Cerebellar nuclear complex (tissue), 1 donor: Measurements from ENCODE around the gene TRIM52.

Source experiments
- DNase-seq, 2 experiments: peaks; one replicate each; lab custom pipeline; 2025; lab: John Stamatoyannopoulos, UW

The TRIM52 gene

DNA sequence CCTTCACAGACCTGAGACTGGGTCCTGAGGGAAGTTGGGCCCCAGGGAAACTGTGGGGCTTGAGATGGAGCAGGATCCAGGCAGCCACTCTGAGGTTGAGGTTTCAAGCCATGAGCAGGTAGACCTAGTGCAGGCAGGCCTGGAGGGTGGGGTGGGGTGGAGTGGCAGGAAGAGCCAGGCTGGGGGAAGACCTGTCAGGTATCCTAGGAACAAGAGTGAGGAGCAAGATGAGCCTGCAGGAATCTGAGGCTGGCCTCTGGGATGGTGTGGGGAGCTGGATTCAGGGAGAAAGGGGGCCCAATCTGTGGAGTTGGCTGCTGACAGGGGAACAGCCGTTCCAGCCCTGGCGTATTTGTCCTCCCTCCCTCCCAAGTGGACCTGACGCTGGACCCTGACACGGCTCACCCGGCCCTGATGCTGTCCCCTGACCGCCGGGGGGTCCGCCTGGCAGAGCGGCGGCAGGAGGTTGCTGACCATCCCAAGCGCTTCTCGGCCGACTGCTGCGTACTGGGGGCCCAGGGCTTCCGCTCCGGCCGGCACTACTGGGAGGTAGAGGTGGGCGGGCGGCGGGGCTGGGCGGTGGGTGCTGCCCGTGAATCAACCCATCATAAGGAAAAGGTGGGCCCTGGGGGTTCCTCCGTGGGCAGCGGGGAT lies 27.0 kb downstream of the TRIM52 start:
- DNase-seq = no peak

DNA sequence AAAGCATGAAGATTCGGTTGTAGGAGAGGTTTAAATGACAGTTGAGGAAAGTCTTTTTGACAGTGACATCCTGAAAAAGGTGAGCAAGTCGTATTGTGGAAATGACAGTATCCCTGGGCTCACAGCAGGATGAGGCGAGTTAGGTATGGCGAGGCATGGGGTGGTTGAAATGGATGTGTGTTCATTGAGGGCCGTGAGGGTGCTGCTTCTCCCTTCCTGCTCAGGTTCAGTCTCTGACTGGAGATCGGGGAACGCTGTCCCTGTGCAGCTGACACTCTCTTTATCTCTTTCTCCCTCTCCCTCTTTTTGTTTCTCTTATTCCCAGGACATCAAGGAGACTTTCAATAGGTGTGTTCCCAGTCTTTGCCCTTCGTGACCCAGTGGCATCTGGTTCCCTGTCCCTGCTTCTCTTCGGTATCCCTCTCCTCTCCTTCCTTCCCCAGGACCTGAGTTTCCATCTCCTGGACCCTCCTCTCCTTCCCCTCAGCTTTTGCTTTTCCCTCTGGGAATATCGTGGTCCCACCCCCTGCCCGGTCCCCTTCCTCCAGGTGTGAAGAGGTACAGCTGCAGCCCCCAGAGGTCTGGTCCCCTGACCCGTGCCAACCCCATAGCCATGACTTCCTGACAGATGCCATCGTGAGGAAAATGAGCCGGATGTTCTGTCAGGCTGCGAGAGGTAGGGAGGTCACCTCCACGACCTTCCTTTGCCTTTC lies 27.7 kb downstream of the TRIM52 start:
- DNase-seq = no peak

DNA sequence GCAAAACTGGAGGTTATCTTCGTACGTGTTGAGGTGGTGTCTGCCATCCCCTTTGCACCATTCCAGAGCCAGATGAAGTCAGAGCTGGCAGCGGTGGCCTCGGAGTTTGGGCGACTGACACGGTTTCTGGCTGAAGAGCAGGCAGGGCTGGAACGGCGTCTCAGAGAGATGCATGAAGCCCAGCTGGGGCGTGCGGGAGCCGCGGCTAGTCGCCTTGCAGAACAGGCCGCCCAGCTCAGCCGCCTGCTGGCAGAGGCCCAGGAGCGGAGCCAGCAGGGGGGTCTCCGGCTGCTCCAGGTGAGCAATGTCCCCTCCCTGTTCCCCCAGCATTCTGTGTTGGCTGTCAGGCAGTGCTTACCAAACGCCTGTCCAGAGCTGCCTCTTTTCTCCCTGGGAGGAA lies 28.4 kb downstream of the TRIM52 start:
- DNase-seq = no peak

DNA sequence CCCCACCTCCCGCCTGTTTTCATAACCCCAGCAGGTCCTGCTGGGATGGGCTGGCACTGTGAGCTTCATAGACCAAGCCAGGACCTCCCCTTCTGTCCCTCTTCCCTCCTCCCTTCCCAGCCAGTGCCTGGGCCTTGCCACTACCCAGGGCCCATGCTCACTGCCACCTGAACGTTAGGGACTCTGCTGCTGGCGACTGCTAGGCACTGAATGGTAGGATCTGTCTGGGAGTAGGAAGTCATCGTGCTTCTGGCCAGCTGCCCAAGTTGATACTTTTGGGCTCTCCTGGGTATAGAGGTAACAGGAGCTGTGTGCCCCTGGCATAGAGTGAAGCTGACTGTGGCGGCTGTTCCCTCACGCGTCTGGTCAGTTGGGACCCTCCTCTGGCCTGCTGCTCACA lies 29.5 kb downstream of the TRIM52 start:
- no peak for DNase-seq

DNA sequence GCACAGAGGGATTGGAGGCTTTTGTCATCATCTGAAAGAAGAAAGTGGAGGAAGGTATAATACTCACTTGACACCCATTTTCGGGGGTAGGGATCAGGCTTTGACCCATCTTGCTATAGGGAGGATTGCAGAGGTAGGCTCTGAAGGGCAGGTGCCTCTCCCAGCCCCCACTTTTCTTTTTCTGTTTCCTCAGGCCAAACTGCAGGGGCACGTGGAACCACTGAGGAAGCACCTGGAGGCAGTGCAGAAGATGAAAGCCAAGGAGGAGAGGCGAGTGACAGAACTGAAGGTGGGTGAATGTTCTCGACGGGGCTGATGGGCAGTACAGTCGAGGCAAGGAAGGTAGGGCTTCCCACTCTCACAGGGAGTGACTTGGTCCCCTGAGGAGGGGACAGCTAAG lies 30.4 kb downstream of the TRIM52 start:
- no peak for DNase-seq

DNA sequence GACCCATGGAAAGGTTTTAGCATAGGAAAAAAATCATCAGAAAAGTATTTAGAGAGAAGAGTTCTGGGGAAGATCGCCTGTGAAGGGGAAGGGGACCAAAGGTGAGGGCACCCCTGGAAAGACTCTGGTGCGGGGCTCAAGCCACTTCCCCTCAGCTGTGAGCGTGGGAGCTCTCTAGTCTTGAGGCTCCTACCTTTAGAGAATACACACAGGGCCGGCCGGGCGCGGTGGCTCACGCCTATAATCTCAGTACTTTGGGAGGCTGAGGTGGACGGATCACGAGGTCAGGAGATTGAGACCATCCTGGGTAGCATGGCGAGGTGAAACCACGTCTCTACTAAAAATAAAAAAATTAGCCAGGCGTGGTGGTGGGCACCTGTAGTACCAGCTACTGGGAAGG lies 30.9 kb downstream of the TRIM52 start:
- no peak for DNase-seq

DNA sequence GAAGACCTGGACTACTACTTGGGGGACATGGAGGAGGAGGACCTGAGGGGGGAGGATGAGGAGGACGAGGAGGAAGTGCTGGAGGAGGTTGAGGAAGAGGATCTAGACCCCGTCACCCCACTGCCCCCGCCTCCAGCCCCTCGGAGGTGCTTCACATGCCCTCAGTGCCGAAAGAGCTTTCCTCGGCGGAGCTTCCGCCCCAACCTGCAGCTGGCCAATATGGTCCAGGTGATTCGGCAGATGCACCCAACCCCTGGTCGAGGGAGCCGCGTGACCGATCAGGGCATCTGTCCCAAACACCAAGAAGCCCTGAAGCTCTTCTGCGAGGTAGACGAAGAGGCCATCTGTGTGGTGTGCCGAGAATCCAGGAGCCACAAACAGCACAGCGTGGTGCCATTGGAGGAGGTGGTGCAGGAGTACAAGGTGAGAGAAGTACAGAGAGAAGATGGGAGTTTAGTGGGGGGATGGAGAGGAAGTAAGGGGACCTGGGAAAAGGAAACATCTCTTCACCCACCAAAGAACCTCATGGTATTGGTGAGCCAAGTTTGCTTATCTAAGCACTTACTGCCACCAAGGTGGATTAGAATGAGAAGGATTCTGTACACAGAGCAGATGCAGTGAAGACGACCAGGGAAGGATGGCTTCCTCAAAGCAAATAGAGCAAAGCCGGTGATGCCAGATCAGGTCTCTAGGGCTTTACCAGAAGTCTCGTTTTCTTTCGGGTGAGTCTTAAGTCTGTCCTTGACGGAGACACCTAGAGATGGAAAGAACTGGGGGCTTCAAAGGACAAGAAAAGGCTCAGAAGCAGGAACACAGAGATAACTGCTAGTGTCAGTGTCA lies 36.3 kb downstream of the TRIM52 start:
- no peak for DNase-seq

DNA sequence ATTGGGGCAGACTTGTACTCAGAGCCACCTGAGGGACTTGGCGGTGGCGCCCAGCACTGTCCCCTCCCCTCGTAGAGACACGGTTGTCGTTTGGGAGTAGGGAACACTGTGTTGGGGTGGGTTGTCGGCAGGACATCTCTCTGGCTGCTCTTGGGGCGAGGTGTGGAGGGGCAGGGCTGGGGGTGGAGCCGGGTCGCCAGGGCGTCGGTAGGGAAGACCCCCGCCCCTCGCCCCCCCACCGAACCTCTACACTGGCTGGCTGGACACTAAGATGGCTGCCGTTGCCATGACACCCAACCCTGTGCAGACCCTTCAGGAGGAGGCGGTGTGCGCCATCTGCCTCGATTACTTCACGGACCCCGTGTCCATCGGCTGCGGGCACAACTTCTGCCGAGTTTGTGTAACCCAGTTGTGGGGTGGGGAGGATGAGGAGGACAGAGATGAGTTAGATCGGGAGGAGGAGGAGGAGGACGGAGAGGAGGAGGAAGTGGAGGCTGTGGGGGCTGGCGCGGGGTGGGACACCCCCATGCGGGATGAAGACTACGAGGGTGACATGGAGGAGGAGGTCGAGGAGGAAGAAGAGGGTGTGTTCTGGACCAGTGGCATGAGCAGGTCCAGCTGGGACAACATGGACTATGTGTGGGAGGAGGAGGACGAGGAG lies 37.1 kb downstream of the TRIM52 start:
- no peak for DNase-seq

DNA sequence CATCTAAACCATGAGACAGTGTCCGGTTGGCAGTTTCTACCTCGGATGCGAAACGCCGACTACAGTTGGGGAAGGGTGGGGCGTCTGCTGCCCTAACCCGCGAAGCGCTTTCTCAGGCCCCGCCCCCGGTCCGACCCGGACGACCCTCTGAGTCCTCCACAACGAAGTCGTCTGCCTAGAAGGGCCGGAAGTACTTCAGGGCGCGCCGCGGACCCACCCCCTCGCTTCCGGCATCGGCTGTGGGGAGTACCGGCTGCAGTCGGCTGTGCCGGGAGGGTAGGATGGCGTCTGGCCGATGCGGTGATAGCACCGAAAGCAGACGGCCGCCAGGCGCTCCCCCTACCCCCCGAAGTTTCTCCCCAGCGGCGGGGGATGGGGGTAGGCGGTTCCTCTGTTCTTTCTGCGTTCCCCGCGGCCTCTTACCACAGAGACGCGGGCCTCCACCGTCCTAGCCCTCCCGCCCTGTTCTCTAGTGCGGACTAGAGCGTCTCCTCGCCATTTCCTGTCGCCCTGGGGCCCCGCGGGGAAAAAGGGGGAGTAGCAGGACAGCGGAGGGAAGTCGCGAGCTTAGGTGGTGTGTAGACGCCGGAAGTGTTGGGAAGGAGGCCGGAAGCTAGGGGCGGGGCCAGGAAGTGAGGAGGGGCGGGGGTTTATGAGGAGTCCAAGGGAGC lies 37.8 kb downstream of the TRIM52 start, which contains the start of gene TRIM41:
Gene TRIM41 (plus strand): TSS at position 224 of the 671 bp plus-strand sequence. CDS start 719 bp downstream, outside the sequence.
- DNase-seq = no peak

DNA sequence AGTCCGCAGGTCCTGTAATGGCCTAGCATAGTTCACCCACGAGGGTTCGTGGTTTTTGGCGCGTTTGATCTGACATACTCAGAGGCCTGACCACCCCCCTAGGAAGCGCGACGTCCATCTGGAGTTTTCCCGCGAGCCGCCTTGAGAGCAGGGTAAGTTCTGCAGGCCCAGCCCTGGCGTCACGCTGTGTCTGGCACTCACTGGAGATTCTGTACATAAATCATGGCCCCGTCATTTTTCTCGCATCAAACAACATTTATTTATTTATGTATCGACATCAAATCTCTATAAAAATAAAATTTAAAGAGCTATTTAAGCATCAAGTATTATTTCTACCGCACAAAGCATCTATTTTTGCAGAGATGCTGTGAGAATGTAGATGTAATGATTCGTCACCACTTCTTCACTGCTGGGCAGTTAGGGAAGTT lies 38.3 kb downstream of the TRIM52 start:
- DNase-seq = no peak

DNA sequence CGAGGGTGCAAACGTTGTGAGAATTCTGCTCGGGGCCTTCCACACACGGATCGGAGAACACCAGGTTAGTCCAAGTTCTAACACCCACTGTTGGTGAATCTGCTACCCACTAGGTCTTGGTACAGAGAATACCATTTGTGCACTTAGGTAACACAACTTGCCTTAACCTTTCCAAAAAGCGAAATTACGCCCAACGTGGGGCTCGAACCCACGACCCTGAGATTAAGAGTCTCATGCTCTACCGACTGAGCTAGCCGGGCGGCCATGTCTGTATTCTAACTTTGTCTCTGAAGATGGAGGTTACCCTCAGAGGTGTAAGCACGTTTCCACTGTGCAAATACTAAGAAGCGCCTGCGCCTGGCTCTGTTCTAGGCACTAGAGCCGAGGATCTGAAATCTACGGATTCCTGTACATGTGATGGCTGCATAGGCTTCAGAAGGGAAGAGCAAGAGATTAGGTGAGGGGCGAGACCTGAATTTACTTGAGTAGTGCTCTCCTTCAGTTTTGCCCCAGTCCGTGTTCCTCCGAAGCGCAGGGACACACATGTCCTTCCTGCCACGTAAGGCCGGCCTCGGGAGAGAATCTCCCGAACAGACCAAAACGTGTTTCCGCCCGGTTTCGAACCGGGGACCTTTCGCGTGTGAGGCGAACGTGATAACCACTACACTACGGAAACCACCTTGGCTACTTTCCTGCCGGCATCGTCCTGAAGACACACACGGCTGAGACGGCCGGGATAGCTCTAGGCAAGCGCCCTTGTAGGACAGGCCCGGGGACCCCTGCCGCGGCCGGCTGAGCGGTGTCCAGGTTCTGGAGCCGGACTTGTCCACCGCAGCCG lies 38.9 kb downstream of the TRIM52 start:
- no peak for DNase-seq

DNA sequence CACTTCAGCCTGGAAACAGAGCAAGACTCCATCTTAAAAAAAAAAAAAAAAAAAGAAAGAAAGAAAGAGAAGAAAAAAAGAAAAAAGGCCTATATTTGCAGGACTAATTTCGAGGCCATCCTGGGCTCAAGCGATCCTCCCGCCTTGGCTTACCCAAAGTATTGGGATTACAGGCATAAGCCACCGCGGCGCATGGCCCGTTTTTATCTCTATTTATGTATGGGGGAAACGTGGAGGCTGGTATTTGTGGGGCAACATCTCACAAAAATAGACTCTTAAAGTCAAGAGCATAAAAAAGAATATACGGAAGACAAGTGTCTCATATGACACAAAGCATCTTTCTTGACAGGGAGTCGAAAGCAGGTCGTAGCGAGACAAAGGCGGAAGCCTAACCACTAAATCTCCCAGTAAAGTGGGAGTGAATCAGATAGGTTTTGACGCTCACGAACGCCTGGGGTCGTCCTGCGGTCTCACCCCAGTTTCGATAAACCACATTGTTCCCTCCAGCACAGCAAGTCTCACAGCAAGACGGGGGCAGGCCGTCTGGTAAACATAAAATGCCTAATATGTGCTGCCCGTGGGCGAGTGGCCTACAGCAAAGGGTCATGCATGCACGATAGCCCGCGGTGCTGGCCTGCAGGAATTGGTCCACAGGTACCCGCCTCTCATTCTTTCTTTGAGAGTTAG lies 39.7 kb downstream of the TRIM52 start:
- no peak for DNase-seq

DNA sequence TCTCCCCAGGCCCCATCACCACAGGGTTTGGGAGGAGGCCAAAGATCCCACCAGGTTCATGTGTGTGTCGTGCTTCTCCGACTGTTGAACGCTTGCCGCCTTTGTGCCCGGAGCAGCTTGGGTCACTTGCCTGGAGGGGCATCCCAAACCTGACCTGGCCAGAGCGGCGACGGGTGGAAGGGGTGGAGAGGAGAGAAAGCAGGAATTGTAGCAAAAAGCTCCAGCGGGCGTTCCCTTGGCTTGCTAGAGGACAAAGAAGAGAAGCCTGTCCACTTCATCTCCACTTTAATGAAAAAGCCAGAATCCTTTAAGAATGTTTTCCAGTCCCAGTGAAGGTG lies 40.8 kb downstream of the TRIM52 start:
- DNase-seq = no peak

DNA sequence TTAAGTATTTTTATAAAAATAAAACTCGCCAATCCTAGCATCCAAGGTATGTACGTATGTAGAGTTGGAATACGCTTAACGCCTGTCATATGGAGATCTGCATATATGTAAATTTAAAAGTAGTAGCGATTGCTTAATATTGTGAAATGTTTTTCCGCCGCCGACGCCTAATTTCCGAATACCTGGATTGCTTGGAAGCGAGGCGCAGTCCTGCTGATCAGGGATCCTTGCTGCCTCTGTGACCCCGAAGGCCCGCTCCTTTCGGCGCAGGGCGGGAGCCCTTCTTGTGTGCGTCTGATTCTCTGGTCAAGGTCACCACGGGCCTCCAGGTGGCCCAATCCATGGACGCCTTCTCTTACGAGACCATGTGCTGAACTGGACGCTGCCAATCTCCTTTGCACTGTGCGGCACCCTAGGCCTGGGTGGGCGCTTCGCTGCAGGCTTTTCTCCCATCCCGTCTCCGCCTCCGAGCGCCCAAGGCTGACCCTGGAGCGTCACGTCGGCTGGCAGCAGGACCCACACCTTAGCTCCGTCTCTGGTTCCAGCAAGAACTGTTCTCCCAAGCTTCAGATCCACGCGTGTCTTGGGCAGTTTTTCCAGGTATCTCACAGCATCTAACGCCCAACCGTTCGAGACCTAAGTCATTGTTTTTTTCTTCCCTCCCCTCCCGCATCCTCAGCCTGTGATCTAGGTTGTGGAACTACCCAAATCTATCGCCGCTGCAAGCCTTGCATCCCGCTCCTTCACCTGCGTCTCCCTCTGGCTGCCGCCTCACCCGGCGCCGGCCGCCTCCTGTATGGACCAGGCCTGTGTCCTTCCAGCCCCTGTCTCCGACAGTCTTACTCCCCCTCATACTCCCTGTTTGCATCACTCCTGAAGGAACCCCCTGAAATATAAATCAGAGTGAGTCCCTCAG lies 41.4 kb downstream of the TRIM52 start:
- DNase-seq = no peak

DNA sequence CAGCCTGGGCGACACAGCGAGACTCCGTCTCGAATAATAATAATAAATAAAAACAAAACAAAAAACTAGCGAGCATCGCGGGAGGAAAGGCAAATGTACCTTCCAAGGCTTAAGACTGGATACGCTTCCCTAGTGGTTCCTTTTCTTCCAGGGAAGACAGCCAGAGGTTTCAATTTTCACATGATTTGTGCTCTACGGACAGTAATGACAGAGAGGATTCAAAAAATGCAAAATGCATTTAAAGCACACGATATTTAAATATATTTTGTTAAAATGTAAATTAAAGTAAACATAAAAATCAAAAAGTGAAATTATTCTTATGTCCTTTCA lies 42.2 kb downstream of the TRIM52 start:
- DNase-seq = no peak

DNA sequence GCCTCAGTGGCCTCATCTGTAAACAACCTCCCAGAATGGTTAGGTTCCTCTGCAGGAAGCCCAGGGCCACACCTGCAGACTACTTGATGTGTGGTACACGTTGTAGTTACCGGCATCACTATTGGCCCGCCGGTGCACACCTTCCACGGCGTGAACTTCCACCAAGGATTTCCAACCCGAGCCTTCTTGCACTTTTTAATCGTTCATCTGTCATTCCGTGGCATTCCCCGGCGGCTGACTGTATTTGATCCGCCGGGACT lies 43.2 kb downstream of the TRIM52 start:
- no peak for DNase-seq

DNA sequence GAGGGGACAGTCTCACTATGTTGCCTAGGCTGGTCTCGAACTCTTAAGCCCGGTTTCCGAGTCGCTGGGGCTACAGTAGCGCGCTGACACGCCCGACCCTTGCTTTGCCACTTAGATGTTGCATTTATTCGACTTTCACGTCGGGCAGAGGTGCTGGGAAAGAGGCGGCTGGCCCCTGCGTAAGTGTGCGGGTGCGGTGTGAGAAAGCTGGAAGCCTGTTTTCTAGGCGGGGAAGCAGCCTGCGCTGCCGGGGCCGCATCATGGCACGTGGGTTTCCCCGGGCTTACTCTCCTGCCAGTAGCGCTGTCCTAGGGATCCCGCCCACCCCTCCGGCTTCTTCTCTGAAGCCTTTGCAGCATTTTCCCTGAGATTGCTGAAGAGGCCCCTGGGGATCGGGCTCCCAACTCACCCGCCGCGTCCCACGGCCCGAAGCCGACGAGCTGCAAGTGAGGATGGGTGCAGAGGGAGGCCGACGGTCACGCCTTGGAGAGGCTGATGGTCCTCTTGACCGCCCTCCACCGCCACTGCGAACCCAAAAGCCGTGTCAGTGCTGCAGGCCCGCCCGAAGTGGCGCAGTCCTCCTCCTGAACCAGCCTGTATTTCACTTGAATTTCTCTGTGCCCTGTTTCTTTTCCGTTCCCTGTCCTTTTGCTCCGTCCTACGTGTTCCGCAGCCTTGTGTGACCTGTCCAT lies 43.7 kb downstream of the TRIM52 start:
- no peak for DNase-seq

DNA sequence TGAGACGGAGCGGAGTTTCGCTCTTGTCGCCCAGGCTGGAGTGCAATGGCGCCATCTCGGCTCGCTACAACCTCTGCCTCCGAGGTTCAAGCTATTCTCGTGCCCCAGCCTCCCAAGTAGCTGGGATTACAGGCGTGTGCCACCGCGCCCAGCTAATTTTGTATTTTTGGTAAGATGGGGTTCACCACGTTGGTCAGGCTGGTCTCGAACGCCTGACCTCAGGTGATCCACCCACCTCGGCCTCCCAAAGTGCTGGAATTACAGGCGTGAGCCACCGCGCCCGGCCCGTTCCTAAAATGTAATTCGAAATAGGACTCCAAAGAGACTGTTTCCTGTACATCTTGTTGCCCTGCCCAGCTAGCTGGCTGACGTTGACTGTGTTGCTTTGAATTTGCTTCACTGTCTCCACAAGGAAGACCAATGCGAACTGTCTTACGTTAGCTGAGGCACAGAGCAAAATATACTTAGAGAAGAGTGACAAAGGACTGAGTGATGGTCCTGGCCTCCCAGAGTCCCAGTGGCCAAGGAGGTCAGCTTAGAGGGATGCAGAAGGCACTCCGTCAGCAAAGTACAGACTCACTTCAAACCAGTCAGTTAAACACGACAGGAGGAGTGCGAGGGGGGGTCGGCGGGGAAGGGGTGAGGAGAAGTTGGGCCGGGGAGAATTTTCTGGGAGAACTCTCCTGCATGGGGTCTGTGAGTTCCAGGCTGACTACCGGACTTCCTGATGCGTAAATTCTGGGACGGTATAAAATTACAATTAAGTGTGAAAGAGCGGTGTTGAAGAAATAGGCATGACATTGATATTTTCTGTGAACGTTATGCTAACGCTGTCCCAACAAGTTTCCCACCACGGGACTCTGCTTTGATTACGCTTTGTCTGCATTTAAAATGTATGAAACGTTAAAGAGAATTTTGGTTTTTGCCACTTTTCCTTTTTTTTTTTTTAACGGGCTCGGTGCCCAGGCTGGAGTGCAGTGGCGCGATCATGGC lies 44.6 kb downstream of the TRIM52 start:
- DNase-seq = no peak
